Stimulated activated CD8-positive, alpha-beta memory T cell treated with anti-CD3 and anti-CD28 coated beads, Interleukin-12 subunit alpha, Interleukin-12 subunit beta, amount 100 ng/mL, for 1 hour (primary cell): Measurements from ENCODE around the gene SNX33.
"Not testable (repeated sequence)": the region's sequence is repeated elsewhere in the genome, so short reads cannot be mapped to it uniquely, and the experiment has no call there.

Source experiments
- DNase-seq: peaks from one replicate; pipeline ENCODE4 v3.0.0-alpha.2; 2020; ENCODE audit warnings: low read depth

SNX33 gene

DNA sequence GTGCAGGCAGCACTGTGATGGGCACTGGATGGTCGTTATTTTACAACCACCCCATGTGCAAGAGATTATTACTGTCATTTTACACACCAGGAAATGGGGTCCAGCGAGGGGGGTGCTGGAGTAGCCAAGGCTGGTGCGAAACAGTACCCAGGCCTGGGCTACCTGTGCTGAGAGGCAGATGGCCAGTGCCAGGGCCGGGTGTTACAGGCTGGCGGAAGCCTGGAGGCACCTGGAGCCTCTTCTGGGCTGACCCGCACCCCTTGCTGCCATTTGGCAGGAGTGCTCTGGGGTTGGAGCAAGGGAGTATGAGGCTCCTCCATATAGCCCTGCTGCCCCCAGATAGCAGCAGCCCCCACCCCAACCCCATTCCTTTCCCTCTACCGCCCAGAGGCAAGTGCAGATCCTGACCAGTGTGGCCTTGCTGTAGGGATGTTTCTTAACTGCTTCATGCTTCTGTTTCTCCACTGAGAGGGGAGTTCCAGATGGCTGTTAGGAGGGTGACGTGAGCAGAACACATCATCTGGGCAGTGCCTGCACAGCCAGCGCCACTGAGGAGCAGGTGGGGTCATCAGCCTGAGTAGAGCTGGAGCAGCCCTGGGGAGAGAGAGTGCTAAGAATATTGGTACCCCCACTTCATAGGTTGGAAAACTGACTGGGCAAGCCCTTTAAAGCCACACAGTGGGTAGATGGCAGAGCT lies 15.3 kb downstream of the SNX33 start:
- DNase-seq: no peak

DNA sequence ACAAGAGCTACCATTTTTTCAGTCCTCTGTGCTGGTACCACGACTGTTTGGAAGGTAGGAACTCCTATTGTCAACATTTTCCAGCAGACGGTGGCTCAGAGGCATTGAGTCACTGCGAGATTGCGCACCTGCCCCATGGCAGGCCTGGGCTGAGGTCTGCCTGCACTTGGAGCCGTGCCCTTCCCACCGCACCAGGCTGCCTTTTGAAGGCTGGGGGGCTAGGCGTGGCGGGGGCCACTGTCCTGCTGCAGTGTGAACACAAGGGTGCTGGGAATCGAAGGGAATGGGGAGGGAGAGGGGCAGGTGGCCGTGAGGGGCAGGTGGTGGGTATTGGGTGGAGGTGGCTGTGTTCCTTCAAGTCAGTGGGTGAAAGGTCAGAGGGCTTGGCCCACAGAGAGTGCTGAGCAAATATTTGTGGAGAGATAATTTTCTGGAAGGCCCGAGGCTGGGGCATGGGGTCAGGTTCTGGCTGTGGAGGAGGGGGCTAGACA lies 16.3 kb downstream of the SNX33 start:
- no peak for DNase-seq

DNA sequence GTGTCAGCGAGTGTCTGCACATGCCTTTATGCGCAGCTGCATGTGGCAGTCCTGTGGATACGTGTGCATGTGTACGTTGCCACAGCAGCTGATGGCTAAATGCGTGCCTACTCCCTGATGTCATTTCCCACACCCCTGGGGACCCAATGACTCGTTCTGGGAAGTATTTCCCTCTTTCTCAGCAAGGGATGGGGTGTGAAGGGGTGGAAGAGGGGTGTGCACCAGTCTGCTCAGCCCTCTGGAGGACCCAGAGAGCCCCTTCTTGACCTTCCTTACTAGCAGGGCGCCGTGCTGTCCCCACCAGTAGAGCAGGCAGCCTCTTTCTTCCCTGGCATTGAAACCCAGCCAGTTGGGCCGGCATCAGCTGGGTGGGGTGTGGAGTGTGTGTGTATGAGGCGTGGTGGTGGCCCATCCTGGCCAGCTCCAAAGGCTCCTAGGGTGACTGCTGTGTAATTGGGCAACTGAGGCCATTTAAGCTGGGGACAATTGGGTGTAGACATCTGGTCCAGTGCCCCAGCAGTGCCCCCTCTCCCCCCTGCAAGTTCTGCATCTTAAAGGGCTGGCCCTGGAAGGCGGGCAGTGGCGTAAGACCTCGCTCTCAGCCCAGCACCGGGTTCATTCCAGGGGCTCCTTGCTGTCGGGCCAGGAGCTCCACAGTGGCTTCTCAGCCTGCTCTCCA lies 19.2 kb downstream of the SNX33 start:
- DNase-seq: no peak

DNA sequence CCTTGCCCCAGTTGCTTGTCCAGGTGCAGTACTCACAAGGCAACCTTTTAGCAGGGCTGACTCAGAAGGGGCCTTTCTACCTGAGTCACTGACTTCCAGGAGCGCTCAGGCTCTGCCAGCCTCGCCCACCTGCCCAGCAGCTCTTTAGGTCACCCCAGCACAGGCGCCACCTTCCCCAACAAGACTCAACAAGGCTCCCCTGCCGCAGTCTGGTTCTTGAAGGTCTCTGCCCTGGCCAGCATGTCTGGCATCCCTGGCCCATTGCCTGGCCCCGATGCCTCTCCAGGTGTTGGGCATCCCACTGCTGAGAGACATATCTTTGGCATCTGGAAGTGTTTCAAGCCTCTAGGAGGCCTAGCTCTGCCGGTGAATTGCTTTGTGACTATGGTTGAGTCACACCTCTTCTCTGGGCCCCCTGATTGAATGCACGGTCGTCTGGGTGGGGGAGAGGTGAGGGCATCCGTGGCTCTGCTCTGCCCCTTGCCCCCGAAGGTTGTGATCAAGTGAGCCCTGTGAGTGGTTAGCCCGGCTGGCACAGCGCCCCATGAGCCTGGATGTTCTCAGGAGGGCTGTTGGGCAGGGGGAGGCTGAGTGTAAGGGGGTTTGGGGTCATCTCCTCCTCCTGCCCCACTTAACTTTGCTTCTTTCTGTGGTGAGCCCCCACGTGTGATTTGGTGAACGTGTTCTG lies 21.6 kb downstream of the SNX33 start:
- DNase-seq: no peak

DNA sequence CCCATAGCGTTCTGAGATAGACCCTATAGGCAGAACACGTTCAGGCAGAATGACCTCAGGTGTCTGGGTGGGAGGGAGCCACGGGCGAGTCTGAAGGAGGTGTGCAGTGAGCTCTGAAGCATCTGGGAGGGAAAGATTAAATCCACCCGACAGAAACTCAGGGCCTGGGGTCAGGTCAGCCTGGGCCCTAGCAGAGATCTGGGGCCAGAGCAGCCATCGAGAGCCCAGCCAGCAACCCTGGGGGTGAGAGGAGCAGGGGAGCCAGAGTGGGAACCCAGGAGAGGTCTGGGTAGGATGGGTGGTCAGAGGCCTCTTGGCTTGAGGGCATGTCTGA lies 22.1 kb downstream of the SNX33 start:
- DNase-seq: no peak

DNA sequence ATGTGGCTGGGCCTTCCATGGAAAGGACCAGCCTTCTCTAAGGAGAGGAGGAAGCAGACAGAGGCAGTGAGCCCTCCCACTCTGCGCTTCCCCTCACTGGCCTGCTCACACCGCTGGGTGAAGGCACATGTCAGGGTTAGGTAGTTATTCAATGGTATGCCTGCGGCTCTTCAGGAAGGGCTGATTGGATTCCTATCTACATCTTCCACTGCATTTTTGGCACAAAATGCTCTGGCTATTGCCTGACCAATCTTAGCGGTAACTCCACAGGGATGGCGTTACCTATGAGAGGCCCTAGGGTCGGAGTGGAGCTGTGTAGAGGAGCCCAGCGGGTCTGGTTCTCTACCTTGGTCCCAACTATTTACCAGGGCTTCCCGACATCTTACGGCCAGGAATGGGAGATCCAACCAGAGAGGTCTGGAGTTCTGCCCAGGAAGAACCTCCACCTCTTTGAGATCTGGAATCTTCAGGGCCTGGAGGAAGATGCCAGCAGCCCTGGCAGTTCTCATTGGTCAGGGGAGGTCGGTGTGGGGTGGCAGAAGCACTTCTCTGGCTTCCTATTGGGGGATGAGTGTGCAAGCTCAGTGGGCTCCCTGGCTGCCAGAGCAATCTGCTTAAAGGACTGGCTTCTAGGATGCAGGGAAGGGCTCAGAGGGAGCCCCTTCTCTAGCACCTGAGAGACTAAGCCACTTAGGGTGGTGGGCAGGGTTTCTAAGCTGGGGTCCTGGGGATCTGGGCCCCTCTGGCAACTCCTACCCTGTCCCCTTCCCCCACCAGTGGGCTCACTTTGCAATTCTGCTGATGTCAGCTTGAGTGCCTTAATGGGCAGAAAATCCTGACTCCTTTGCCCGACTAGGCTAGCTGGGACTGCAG lies 24.3 kb downstream of the SNX33 start:
- no peak for DNase-seq

DNA sequence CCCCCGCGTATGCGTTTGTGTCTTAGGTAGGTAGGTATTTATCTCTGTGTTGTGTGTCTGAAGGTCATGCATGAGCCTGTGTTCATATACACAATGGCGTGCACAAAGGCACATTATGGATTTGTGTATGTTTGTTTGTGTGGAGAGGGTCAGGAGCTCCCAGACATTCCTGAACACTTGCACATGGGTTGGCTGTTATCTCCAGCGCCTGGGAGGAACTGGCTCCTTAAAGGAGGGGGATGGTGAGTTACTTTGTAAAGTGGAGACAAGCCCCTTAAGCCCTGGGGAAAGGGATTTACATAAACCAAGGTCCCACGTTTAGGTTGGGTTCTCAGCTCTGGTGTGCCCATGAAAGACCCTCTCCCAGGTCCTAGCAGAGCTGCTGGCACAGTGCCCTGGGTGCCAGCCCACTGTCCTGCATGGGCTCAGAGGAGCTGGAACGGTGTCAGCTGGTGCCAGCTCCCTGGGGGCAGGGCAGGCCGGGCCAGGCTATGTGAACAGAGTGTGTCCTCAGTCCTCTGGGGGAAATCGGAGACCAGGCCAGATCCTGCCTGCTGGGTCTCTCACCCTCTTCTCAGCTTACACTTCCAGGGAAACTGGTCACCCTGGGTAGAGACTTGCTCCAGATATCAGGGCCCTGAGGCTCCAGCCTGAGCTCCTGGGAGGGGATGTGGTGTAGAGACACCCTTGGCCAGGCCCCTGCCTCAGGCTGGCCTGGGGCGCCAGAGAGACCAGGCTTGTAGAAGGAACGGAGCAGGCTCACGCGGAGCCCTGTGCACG lies 25.1 kb downstream of the SNX33 start:
- DNase-seq: no peak

DNA sequence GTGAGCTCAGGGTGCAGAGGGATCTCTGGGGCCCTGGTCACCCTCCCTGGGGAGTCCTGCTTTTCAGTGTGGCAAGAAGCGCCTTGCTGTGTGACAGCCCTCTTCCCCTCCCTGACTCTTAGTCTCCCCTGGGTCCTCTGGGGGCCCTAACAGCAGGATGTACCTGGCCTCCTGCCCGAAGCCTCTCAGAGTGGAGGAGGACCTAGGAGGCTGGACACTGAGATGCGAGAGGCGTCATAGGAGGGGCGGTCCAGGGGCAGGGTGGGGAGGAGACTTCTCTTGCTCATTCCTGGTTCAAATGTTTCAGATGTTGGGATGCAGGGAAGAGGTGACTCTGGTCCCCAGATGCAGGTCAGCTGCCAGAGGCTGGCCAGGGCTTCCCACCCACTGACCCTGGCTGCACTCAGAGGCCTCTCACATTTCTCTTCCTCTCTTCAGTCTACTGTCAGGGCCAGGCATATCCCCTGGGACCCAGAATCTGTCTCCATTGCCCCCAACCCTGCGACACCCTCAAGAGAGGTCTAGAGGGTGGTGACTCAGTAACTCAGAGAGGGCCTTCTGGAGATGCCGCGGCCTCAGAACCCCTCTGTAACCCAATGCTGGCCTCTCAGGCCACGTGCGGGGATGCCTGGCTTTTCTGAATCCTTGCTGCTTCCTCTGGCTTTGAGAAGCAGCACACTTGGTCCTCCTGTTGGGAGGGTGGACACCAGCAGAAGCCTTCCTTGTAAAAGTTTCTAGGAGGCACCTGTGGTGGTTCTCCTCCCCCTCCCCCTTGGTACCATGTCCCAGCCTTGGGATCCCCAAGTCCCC lies 25.9 kb downstream of the SNX33 start:
- no peak for DNase-seq

DNA sequence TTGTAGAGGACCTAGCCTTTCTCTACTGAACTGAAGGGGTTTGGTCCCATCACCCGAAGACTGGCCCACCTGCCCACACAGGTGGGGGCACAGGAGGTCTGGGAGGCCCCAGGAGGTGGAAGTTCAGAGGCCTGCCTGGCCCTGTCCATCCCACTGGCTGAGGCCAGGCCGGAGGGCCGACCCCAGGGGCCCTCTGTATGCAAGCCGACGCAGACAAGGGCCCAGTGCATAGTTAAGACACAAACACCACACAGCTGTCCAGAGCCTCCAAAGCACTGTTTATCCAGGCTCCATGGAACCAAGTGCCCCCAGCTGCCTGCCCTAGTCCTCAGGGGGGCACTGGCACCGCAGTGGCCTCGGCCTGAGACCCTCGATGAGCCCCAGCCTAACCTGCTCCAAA lies 26.7 kb downstream of the SNX33 start:
- no peak for DNase-seq

DNA sequence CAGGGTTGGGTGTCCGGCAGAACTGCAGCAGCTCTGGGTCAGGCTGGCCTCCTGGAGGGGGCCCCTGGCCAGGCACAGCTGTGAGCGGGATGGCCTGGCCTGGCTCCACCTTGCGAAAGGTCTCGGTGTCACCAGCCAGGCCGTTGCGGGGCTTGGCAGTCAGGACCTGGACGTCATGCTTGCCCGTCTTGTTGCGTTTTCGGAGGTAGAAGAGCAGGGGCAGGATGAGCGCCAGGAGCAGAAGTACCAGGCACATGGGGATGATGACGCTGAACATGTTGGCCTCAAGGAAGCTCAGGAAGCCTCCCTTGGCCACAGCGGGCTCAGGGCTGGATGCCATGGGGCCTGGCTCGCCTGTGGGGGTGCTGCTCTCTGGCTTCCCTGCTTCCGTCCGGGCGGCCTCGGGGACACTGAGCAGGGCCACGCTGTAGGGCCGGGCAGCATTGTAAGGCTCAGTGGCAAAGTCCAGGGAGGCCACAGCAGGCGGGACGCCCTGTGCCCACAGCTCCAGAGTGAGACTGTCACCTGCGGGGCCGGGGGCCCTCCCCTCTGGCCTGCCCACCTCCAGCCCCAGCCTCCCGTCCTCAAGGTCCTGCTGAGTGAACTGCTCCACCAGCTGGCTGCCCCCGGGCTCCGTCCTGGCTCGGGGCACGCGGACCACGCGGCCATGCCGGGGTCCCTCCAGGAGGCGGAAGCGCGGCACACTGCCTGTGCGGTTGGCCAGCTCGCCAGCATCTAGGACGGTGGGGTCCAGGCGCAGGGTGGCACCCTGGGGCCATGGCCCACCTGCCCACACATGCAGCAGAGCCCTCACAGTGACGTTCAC lies 28.1 kb downstream of the SNX33 start:
- DNase-seq: no peak

DNA sequence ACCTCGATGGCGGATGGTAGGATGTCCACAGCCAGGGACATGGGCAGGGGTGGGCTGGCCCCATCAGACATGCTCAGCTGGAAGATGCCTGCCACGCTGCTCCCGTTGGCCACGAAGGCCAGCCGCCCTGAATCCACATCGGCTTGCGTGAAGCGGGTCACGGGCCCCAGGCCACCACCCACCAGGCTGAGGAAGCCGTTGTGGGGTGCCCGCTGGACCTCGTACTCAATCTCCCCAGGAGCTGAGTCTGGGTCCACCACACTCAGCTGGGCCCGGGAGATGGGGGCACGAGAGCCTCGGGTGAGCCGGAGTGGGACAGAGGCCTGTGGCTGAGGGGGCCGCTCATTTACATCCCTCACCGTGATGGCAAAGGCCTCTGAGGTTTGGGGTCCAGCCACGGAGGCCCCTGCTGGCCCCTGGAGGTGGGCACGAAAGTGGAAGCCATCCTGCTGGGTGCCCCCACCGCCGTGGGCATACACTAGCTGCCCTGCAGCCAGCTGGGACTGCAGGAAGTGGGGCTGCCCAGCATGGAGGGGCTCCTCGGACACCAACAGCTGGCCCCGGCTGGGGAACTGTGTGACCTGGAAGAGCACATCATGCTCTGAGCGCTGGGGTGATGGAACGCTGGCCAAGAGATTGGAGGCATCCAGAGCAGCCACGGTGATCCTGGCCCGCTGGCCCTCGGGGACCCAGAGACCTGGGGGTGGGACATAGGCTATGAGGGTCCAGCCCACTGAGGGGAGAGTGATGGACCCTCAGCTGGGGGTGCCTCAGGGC lies 29.2 kb downstream of the SNX33 start:
- DNase-seq: no peak

DNA sequence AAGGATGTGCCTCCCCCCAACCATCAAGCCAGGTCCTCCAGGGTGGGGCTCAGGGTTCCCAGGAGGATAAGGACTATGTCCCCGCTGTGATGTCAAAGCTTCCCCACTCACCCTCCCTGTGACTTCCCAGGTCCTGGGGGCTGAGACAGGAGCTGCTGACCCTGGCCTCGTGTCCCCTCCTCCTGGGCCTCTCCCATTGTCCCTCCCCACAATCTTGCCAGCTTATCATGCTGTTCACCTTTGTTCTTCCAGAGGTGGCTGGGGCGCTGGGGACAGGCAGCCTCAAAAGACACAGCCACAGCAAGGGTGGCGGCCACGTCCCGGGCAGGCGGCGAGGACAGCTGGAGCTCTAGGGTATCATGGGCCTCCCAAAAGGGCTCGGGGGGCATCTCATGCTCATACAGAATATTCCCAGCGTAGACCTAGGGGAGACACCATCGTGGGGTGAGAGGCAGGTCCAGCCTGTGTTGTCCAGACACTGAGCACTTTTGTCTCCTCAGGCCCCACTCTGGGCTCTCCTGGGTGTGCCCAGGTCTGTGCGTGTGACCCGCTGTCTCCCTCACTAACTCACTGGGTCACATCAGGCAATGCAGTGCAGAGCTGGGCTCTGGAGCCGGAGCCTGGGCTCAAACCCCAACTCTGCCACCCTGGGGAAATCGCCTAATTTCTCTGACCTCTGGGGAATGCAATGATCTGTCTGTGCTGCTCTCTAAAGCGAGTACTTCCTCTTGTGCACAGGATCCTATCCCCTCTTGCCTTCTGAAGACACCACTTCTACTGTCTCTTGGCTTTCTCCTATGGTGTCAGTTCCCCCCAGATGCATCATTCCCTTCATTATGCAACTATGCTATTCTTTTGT lies 30.0 kb downstream of the SNX33 start:
- no peak for DNase-seq

DNA sequence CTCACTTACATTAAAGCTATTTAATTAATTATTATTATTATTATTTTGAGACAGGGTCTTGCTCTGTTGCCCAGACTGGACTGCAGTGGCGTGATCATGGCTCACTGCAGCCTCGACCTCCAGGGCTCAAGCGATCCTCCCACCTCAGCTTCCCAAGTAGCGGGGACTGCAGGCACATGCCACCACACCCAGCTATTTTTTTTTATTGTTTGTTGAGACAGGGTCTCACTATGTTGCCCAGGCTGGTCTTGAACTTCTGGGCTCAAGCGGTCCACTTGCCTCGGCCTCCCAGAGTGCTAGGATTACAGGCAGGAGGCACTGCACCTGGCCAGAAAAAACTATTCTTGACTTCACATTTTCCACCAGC lies 30.6 kb downstream of the SNX33 start:
- DNase-seq: not testable (repeated sequence)

DNA sequence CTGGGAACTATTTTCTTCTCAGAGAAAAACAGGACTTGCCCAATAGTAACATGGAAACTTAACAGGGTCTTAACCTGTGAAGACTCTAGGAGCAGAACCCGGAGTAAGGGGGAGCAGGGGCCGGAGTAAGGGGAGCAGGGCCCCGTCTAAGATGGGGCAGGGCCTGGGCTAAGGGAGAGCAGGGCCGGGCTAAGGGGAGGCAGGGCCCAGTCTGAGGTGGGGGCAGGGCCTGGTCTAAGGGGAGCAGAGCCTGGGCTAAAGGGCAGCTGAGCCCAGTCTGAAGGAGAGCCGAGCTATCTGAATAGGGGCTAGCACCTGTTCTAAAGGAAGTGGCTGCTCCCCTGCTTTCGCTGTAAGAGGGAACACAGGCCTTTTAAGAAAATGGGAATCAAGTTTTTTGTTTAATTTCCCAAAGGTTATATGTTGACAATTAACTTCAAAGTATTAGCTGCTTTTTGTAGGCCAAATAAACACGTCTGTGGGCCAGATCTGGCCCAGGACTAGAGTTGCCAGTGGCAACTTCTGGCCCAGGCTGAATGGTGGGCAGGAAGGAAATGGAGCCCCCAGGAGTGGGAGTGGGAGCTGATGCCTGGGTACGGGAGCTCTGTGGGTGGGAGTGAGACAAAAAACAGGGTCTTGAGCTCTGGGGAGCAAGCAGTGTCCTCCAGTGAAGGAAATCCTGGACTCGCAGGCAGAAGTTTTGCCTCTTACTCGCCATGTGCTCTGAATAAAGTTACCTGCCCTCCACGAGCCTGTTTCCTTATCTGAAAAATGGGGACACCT lies 32.5 kb downstream of the SNX33 start:
- no peak for DNase-seq

DNA sequence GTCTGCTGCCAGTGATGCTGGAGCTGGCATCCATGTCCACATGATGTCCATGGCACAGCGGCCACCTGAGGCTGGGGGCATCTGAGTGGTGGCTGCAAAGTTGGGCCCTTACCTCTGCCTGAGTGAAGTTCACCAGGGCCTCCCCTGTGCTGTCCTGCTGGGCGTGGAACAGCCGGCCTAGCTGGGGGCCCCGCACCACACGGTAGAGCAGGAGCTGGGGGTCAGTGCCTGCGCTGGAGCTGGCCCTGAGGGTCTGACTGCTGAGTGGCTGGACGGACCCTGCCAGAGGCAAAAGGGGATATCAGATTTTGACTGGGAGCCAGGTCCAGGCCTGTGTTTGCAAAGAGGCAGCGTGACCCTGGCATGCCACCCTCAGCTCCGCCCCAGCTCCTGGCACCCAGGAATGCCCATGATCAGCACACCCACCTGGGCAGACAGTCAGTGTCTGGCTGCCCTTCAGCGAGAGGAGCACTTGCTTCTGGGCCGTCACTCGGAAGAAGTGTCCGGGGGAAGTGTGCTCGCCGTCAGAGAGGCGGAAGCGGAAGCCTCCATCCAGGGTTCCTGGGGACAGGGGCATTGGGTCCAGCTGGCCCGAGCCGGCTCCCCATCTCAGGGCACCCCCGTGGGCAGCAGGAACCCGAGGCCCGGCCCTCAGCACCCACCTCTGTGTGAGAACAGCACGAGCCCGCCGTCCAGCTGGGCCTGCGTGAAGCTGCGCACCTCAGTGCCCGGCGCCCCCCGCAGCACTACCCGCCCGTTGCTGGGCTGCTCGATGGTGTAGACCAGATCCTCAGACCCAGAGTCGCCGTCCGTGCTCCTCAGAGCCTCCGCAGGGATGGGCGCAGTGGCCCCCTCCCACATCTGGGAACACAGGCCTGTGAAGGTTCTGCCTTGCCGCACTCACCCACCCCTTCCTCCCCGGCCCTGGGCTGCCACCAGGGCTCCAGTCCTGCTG lies 34.7 kb downstream of the SNX33 start:
- DNase-seq: no peak
